IPS-NIHi11 (cell line): ENCODE data around the gene NDUFS1.
A peak's percentile ranks its signal among the peaks of the same experiment; 100 is the strongest.
"Not testable (repeated sequence)": the region's sequence is repeated elsewhere in the genome, so short reads cannot be mapped to it uniquely, and the experiment has no call there.

Experiments used
- DNase-seq: peaks from one replicate; pipeline ENCODE4 v3.0.0; 2012; ENCODE audit warnings: mixed read lengths, low spot score

Gene NDUFS1

DNA sequence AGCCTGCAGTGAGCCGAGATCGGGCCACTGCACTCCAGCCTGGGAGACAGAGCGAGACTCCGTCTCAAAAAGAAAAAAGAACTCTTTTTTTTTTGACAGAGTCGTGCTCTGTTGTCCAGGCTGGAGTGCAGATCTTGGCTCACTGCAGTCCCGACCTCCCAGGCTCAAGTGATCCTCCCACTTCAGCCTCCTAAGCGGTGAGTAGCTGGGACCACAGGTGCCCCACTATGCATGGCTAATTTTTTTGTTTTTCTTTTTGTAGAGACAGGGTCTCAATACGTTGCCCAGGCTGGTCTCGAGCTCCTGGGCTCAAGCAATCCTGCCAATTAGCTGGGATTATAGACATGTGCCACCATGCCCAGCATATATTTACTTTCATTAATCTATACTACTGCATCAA lies 60.8 kb downstream of the NDUFS1 start:
- no peak for DNase-seq

DNA sequence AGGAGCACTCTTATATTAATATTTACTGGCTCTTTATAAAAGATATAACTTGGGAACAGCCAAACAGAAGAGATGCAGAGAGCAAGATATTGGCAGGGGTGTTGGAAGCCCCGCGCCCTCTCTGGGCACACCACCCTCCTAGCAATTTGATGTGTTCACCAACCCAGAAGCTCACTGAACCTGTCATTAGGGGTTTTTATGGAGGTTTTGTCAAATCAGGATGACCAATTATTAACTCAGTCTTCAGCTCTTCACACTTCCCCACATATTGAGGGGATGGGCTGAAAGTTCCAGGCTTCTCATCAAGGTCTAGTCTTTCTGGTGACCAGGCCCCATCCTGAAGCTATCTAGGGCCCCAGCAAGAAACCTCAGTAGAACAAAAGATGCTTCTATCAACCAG lies 62.4 kb downstream of the NDUFS1 start:
- no peak for DNase-seq

DNA sequence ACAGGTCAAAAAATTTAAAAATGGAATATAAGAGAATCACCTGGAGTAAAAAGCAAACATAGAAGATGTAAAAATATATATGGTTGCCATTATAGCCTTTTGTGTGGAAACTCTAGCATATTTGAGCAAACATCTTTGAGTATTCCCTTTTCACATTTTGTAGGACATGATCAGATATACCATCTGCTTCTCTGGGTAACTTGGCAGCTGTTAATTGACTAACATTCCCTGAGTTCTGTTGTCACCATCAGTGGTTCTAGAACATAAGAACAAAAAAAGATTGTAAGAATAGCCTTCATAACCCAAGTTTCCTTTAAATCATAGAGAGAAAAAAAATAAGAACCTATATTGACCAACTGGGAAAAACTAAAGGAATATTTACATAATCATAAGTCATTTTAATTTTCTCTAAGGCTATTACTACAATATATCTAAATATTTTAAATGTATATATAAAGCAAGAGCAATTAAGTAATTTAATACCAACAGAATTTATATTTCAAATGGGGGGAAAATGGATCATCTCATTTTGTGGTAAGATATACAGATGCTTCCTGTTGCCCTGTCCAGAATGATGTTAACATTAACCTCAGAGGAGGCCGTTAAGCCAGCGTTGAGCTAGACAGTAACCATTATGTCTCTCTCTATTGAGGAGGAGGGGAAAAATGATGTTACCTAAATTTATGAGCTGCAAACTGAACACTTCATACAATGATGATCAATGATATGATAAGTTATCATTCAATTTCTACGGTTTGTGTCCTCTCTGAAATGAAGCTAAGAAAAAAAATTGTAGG lies 63.5 kb downstream of the NDUFS1 start:
- no peak for DNase-seq

DNA sequence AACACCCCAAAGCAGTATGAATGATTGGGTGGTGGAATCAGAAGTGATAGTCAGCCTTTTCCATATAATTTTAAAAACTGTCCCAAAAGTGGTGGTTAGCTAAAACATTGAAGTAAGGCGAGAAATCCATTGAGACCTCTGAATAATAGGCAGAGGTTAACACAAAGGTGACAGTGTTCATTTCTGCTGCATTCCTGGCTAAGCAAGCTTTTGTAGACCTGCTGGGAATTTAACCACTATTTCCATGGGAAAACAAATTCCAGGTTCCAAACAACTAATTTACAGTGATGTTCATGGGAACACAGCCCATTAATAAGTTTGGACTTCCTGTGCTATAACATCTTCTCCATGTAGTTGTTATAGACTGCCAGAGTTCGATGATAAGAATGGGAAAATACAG lies 66.9 kb downstream of the NDUFS1 start:
- DNase-seq, result no peak

DNA sequence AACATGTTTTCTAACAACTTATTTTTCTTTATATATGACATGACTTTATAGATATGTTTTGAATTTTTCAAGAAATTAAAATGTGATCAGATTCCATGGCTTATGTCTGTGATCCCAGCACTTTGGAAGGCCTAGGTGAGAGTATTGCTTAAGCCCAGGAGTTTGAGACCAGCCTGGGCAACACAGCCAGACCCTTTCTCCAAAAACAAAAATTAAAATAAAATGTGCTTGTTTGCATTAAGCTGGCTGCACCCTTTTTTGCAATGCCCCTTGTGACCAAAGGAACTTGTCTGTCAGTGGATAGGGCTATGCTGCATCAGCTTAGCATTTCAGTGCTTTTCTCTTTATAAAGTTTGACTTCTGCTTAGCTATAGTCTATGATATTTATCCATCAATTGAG lies 71.0 kb downstream of the NDUFS1 start:
- no peak for DNase-seq

DNA sequence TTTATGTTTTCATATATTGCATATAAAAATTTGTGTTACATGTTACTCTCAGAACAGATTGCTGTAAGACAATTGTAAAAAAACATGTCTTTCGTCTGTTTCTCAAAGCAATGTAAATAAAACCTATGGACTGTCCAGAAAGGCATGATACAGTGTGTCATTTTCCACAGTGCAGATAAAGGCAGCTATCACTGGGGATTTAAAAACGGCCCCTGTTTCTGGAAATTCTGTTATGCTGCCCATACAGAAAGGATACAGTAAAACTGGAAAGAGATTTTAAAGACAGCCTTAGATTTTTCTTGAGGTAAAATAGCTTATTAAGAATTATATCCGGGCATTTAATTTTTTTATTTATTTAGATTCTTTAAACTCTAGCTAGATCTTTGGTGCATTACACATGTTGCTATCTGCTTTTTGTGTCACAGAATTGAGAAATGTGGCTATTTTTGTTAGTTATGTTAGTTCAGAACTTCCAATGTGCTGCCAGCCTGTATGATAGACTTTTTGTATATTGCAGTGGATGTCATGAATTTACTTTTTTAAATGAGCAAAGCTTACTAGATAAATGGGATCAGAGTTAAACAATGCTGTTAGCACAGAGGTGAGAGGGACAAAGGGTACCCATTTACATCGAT lies 72.4 kb downstream of the NDUFS1 start:
- no peak for DNase-seq

DNA sequence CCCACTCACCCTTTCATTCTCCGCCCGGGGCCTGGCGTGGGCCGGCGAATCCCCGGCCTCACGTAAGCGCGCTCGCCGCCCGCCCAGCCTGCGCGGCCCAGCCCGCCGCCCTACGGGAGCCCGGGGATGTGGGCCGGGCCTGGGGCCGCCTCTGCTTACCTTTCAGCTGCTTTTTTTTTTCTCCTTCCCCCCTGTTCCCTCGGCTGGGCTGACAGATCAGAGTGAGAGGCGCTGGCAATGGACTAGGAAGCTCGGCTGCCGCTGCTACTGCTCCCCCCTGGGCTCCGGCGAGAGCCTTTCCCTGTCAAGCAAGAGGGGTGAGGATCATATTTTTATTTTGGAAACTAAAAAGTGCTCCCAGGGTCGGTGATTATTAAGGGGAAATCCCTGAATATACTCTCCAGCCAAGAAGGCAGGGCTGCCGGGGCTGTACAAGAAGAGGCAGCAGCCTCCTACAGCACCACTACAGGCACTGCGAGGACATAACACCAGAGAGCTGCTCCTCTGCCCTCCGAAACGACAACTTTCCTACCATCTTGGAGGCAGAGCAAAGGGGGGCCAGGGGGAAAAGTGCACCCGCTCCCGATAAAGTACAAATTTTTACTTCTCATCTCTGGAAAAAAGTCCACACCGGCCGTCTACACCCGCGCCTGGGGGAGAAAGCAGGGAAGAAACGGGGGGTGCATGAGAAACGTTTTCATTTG lies 73.3 kb downstream of the NDUFS1 start, which contains the start of gene INO80D:
Gene INO80D, minus strand, starts transcription at position 433 of the 704 bp plus-strand sequence. CDS start 23,158 bp downstream, outside the sequence.
- peak; percentile 64 for DNase-seq

DNA sequence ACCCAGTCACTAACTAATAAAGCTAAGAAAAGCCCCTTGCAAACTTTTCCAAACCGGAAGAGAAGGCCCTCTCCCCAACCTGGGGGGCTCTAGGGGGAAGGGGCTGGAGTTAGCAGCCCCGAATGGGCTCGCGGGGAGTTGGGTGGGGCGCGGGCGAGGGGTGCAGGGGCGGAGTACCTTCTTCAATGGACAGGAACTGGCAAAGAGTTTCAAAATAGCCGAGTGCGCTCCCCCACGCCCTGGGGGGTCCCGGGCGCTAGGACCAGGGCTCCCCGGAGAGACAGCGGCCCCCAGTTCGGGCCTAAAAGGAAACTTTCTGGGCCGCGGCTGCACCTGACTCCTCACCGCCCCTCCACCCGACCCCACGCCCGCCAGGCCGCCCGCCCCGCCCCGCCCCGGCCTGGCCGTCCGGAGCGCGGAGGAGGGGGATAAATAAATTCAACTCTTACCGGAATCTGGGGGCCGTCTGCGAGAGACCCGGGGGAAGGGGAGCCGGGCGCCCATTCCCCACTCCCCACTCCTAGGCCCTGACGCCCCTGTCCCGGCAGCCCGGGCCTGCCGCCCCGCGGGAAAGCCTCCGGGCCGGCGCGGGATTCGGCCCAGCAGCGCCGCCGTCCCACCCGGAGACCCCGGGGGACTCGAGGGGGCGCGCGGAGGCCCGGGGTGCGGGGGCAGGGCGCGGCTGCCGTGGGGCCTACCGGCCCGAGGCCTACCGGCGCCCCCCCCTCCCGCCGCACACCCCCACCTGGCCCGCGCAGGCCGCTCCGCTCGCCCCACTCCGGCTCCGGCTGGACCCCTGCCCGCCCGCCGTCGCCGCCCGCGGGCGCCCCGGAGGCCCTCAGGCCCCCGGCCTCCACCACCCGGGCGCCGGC lies 74.1 kb downstream of the NDUFS1 start:
- DNase-seq, result peak; percentile 38

DNA sequence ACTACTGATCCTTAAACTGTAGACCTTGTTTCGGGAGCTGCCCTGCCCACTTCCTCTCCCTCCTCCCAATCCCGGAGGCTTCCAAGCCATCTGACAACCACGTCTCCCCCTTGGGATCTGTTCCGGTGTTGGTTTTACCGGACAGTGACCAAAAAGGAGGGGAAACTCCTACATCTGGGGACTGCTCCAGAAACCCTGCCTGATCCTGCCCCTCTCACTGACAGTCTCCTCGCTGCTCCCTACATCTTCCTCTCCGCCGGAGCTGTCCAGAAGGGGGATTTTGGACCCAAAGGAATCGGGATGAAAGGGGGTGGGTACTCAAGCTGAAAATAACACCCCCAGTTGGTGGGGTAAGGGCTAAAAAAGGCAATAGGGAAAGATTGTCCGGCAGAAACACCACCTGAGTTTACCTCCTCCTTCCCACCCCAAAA lies 74.8 kb downstream of the NDUFS1 start:
- DNase-seq, result peak; percentile 53

DNA sequence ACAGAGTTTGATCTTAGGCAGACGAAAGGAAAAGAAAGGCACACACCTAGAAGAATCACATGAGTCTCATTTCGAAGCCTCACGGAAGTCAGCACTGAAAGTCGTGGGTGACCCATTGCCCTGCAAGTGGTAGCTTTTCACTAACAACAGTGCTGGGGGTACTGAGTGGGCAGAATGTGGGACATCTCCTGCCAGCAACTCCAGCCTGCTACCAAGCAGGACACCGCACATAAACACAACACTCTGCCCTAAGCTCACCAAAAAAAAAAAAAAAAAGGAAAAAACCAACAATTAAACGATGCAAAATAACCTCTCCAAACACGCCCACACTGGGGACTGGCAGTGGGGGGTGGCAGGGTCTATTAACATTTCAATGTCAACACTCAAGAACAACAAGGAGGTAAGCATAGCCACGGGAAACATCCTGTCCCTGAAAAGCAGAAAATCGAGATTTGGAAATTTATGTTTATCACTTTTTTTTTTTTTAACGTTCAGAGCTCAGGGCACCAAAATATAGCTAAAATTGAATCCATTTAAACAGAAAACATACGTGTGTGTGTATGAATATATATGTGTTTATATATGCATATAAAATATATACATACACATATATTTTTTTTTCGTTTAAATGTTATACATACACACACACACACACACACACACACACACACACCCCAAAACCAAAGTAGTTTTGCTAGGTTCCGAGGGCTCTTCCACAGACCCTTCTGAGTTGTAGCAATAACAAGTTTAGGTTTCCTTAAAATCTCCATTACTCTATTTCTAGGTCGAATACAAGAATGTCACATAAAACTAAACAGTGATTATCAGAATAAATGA lies 75.4 kb downstream of the NDUFS1 start:
- peak; percentile 54 for DNase-seq

DNA sequence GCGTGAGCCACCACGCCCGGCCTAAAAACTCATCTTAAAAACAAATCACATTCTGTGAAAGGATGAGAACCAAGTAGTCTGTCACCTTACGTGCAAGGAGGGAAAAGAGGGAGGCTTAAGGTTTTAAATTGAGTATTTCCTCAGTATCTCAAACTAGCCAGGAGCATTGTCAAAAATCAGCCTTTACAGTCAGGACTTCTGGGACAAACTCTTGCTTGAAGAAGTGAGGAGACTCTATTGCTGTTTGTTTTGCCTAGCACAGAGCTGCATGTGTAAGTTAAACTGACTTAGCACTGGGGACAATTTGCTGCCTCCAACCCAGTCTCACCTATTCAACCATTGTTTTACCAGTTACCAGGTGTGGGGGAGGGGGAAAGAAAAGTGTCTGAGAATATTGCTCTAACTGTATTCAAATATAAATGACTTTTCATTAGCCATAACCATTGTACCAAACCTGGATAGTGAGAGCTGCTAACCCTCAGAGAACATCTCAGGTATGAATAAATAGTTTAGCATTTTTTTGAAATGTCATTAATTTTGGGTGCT lies 76.9 kb downstream of the NDUFS1 start:
- DNase-seq, result no peak

DNA sequence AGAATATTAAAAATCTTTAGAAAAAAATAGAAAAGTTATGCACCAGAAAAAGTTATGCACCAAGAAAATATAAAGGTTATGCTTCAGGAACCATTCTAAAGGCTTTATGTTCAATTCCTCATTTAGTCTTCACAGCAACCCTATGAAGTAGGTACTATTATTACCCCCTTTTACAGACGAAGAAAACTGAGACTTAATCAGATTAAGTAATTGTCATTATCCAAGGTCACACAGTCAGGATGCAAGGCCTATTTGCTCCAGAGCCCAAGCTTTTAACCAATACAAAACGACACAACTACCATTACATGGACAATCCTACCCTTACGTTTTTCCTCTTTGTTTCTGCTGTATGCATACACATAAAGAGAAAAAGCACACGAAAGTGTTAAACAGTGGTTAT lies 78.3 kb downstream of the NDUFS1 start:
- no peak for DNase-seq

DNA sequence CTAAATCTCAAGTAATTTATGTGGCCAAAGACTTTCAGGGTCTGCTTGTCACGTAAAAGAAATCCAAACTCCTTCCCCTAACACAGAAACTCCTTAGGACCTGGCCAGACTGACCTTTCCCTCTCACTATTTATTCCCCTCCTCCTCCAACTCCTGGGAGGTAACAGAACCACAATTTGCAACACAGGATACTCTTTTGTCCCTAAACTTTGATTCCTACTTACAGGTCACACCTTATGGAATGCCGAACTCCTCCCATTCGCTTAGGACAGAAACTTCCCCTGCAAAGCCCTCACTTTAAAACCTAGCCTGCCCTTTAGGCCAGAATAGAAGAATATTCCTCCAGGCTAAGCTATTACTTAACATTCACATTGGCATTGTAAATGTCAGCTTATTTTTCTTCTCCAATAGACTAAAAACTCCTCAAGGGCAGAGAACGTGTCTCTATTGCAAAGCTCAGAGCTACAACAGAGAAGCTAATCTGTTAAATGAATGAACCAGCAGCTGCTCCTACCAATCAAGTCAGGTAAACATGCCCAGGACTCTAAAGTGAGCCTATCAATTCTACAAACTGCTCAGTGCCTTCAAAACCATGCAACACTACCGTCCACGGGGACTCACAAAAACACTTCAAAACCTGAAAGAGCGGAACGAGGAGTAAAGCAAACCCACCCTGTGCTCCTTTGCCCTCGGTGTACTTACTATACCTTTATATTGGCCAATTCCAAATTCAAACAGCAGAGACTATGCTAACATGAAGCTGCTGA lies 79.4 kb downstream of the NDUFS1 start:
- DNase-seq, result peak; percentile 38

DNA sequence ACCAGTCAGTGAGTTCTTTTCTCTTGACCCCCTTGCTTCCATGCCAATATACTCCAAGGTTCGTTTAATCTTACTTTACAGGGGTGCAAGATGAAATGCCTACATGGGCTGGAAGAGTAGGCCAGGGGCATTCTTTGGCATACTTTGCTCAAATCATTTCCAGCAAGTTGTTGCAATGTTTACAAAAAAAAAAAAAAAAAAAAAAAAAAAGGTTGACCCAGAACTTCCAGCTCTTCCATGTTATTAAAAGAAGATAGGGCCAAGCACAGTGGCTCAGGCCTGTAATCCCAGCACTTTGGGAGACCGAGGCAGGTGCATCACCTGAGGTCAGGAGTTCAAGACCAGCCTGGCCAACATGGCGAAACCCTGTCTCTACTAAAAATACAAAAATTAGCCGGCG lies 81.4 kb downstream of the NDUFS1 start:
- DNase-seq, result not testable (repeated sequence)

DNA sequence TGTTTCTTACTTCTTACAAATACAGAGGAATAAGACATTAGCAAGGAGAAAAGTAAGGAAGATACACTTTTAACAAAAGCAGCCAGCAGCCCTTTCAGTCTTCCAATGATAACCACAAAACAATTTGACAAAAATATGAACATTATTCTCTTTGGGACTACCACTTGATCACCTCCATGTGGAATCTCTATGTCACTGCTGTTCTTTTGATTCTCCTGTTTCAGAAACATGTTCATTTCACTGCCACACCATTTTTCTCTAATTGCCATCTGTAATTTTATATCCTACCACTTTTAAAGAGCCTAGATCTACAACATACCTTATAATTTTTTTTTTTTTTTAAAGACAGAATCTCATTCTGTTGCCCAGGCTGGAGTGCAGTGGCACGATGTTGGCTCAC lies 84.1 kb downstream of the NDUFS1 start:
- no peak for DNase-seq

DNA sequence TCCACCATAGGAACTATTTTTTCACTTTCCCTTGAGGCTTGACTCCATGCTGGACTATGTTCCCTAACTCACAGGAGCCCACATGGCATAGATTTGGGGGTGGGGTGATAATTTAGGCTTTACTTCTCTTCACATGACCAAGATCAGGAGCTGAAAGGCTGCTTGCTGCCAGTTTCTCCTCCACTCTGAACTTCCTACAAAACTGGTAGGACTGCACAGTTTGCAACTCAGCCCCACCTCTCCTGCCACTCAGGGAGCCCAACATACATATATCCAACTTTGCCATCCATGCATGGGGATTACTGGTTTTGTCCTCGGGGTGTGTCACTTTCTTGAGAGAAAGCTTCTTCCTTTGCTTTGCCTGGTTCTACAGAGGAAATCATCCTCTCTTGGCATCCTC lies 87.4 kb downstream of the NDUFS1 start:
- no peak for DNase-seq

DNA sequence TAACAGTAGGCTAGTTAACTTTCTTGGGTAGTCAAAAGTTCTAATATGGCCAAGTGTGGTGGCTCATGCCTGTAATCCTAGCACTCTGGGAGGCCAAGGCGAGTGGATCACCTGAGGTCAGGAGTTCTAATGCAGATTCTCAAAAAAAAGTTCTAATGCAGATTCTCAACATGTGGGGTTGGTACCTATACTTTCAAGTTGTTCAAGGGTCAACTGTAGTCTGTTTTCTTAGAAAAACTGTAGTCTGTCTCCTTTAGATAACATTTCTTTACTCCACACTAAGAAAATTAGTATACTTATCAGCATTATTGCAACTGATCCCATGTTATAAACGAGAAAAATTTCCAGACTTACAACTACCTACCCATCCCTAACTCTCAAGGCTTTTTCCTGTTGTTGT lies 89.8 kb downstream of the NDUFS1 start:
- no peak for DNase-seq

DNA sequence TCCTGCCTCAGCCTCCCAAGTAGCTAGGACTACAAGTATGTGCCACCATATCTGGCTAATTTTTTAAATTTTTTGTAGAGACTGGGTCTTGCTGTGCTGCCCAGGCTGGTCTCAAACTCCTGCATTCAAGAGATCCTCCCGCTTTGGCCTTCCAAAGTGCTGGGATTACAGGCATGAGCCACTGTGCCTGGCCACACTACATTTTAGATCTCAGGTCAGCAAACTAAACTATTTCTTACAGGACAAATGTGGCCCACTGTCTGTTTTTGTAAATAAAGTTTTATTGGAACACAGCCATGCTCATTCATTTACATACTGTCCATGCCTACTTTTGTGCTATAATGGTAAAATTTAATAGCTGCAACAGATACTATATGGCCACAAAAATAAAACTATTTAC lies 91.0 kb downstream of the NDUFS1 start:
- DNase-seq, result no peak
